GM23338 (cell line): ENCODE measurements around the gene CR2.

Source experiments
- CREB1 ChIP-seq: fragments of 250-450 bp; sonication (Bioruptor Pico); IDR thresholded peaks from 2 replicates; pipeline ENCODE4 v1.5.0; 2020; ENCODE audit warnings: low read depth, mild to moderate bottlenecking, moderate library complexity
- EZH2phosphoT487 ChIP-seq: fragments of 200-600 bp; sonication (generic); IDR thresholded peaks from one replicate; pipeline ENCODE4 v1.8.1; 2018; ENCODE audit warnings: antibody characterized with exemption; ENCODE audit not compliant: unreplicated experiment
- POLR2AphosphoS5 ChIP-seq: IDR thresholded peaks from 2 replicates; pipeline ENCODE4 v1.6.1; 2016; ENCODE audit warnings: antibody characterized with exemption, low read depth
- TF ChIP-seq, protein P1 (sequence below), 2 experiments: fragments of 200-600 bp in 1 of 2; sonication (generic) in 1 of 2; conservative IDR thresholded peaks; 2 replicates each; pipeline versions ENCODE4 v1.5.1 to v1.6.1; 2016 to 2017; ENCODE audit warnings: antibody characterized with exemption in 2 of 2, low read depth in 2 of 2, mild to moderate bottlenecking in 2 of 2, moderate library complexity in 1 of 2
- TF ChIP-seq, protein P2 (sequence below): IDR thresholded peaks from one replicate; pipeline ENCODE4 v1.6.1; 2018; ENCODE audit warnings: antibody characterized with exemption; ENCODE audit not compliant: unreplicated experiment

DNA sequence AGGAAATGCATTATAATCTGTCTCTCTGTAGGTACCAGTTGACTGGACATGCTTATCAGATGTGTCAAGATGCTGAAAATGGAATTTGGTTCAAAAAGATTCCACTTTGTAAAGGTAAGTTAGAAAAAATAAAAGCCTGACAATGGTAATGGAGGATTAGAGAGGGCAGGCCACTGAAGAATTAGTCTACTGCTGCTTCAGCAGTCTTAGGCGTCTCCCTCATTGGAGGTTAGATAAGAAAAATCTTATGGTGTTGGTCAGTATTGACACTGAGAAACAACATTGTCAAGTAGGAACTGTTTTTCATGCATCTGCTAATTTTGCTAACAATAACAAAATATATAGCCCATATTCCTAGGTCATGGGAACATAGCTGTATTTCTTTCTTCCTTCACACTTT, 20.1 kb downstream of the CR2 start:
- TF ChIP-seq, protein P1, sequence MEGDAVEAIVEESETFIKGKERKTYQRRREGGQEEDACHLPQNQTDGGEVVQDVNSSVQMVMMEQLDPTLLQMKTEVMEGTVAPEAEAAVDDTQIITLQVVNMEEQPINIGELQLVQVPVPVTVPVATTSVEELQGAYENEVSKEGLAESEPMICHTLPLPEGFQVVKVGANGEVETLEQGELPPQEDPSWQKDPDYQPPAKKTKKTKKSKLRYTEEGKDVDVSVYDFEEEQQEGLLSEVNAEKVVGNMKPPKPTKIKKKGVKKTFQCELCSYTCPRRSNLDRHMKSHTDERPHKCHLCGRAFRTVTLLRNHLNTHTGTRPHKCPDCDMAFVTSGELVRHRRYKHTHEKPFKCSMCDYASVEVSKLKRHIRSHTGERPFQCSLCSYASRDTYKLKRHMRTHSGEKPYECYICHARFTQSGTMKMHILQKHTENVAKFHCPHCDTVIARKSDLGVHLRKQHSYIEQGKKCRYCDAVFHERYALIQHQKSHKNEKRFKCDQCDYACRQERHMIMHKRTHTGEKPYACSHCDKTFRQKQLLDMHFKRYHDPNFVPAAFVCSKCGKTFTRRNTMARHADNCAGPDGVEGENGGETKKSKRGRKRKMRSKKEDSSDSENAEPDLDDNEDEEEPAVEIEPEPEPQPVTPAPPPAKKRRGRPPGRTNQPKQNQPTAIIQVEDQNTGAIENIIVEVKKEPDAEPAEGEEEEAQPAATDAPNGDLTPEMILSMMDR (conservative IDR thresholded peaks at IDR 0.05; ENCODE audit: low read depth in 2 of 2) = no peak
- TF ChIP-seq, protein P2, sequence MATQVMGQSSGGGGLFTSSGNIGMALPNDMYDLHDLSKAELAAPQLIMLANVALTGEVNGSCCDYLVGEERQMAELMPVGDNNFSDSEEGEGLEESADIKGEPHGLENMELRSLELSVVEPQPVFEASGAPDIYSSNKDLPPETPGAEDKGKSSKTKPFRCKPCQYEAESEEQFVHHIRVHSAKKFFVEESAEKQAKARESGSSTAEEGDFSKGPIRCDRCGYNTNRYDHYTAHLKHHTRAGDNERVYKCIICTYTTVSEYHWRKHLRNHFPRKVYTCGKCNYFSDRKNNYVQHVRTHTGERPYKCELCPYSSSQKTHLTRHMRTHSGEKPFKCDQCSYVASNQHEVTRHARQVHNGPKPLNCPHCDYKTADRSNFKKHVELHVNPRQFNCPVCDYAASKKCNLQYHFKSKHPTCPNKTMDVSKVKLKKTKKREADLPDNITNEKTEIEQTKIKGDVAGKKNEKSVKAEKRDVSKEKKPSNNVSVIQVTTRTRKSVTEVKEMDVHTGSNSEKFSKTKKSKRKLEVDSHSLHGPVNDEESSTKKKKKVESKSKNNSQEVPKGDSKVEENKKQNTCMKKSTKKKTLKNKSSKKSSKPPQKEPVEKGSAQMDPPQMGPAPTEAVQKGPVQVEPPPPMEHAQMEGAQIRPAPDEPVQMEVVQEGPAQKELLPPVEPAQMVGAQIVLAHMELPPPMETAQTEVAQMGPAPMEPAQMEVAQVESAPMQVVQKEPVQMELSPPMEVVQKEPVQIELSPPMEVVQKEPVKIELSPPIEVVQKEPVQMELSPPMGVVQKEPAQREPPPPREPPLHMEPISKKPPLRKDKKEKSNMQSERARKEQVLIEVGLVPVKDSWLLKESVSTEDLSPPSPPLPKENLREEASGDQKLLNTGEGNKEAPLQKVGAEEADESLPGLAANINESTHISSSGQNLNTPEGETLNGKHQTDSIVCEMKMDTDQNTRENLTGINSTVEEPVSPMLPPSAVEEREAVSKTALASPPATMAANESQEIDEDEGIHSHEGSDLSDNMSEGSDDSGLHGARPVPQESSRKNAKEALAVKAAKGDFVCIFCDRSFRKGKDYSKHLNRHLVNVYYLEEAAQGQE = no peak
- no peak for TF ChIP-seq EZH2phosphoT487
- no peak for TF ChIP-seq CREB1
- no peak for TF ChIP-seq POLR2AphosphoS5
